GM18909 (cell line): ENCODE data around the gene ABCD1.
"Not testable (repeated sequence)": the region's sequence is repeated elsewhere in the genome, so short reads cannot be mapped to it uniquely, and the experiment has no call there.

Source experiments
- ATAC-seq: cut with Tn5 transposase; IDR thresholded peaks from one replicate; pipeline ENCODE4 v1.9.1; 2021; ENCODE audit warnings: mild to moderate bottlenecking; ENCODE audit not compliant: unreplicated experiment, poor library complexity

ABCD1 gene

GRCh38 chrX:153724252-153725038 lies at the start of gene ABCD1, which contains the start of gene BCAP31:
TSS of gene ABCD1 (plus strand) at chrX:153724856. CDS start at chrX:153725267, 411 bp downstream.
TSS of gene BCAP31 (minus strand) at chrX:153724387. CDS start at chrX:153723244, 1,143 bp downstream.
- peak; percentile 53 for ATAC-seq

DNA sequence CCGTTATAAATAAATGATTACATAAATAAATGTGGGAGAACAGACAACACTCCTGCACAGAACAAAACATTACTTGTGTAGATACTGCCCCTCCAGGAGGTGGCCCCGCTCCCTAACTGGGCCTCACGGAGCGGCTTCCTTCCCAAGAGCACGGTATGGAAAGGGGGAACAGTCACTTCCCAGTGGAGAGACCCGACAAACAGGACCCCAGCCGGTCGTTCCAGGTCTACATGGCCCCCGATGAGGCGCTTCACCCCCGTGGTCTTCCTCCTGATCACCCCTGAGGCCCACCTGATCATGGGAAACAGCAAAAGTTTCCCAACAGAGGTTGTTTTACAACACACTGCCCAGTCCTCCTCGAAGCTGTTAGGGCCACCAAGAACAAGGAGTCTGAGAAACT lies 43.5 kb upstream of the ABCD1 start:
- ATAC-seq: no peak

- ATAC-seq: not testable (repeated sequence)
These were observed 41.2 kb upstream of the ABCD1 start for GRCh38 chrX:153683486-153683885.

DNA sequence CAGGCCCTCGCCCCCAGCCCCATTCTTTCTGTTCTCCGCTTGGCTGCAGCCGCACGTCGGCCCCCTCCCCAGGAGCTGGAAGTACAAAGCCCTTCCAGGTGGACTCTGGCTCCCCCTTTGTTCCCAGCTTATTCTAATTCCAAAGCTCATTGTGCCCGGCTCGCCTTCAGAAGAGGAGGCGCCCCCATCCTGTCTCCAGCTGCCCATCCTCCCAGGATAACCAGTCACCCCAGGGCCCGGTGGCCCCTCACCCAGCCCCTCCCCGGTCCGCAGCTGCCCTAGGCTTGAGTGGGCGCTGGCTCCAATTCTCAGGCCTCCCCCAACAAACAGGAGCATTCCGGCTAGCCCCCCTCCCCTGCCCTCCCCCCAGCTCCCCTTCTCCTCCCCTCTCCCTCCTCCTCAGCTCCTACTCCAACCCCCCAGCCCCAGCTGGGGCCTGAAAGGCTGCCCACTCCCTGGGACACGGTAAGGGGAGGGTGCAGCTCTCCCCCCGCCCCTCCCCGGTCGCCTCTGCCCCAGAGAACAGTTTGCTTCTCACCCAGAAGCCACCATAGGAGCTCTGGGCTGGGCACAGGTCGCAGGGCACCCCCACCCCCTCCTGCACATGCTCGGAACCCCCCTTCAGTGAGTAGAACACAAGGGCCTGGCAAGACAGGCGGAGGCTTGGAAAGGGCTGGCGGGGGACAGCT lies 40.0 kb upstream of the ABCD1 start:
- no peak for ATAC-seq

DNA sequence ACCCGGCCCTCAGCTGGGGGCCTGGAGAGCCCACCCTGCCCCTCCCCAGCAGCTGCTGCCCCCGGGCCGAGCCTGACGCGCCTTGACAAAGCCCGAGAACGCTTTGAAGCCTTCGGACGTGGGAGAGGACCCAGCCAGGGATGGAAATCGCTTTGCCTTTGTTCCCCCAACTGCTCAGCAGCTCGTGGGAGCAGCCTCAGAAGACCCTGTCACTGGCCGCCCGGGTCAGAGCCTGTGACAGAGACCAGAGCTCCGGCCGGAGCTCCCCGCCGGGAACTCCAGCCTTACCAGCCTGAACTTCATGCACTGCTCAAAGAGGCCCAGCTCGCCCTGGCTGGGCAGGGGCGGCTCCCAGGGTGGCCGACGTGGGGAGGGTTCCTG lies 39.5 kb upstream of the ABCD1 start:
- ATAC-seq: no peak

DNA sequence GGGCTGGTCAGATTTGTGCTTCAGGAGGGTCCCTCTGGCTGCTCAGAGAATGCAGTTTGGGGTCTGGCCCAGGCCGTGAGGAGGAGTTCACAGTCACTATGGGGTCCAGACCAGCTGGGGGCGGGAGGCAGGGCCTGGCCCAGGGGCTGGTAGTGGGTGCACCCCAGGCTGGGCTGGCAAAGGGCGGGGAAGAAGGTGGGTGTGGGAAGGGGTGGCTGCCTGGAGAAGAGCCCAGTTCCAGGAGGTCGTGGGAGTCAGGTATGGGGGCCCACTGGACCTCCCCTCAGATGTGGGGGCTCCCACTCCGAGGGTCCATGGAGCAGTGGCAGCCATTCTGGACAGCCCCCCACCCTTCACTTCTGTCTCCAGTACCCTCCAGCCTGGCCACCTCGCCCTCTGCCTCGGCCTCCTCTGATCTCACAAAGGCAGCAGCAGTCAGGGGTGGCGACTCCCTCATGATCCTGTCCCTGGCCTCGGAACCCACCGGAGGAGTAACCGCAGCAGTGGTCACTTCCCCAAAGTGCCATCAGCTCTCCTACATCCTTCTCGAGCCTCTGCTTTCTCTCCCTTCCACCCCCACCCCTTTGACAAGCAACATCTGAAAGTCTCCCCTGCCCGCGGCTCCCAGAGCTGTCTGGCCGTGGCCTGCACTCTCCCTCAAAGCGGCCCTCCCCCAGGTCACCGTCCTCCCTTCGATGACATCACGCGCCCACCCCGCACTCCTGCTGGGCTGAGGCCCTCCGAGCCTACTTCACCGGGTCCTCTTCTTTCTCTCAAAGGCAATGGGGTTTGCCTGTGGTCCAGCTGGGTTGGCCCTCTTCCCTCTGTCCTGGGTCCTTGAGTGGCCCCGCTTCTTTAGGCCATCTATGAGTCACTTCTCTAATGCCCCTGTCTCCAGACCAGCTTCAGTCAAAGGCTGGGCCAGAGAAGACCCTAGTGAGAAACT lies 38.6 kb upstream of the ABCD1 start:
- ATAC-seq: no peak

GRCh38 chrX:153686711-153687110 lies 37.9 kb upstream of the ABCD1 start:
- no peak for ATAC-seq

- ATAC-seq: no peak
These were observed 37.3 kb upstream of the ABCD1 start, which contains the start of gene SLC6A8 for GRCh38 chrX:153687121-153688039. TSS of gene SLC6A8 (plus strand) at chrX:153687926. CDS start at chrX:153688575, 649 bp downstream.

DNA sequence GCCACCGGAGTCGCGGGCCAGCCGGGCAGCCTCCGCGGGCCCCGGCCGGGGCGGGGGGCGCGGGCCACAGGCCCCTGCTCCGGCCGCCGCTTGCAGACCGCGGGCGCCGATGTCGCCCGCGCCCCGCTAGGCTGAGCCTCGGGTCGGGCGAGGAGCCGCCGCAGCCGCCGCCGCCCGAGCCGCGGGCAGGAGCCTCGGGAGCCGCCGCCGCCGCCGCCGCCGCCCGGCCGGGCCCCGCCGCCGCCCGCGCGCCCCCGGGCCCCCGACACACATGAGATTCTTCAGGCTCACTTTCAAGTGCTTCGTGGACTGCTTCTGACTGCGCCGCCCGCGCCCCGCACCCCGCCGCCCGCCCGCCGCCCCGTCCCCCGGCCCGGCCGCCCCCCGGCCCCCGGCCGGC lies 36.6 kb upstream of the ABCD1 start:
- no peak for ATAC-seq

DNA sequence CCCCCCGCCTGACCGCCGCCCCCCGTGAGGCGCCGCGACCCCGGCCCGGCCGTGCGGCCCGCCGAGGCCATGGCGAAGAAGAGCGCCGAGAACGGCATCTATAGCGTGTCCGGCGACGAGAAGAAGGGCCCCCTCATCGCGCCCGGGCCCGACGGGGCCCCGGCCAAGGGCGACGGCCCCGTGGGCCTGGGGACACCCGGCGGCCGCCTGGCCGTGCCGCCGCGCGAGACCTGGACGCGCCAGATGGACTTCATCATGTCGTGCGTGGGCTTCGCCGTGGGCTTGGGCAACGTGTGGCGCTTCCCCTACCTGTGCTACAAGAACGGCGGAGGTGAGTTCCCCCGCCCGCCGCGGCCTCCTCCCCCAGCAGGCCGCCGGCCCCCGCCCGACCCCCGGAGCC lies 36.1 kb upstream of the ABCD1 start:
- no peak for ATAC-seq

DNA sequence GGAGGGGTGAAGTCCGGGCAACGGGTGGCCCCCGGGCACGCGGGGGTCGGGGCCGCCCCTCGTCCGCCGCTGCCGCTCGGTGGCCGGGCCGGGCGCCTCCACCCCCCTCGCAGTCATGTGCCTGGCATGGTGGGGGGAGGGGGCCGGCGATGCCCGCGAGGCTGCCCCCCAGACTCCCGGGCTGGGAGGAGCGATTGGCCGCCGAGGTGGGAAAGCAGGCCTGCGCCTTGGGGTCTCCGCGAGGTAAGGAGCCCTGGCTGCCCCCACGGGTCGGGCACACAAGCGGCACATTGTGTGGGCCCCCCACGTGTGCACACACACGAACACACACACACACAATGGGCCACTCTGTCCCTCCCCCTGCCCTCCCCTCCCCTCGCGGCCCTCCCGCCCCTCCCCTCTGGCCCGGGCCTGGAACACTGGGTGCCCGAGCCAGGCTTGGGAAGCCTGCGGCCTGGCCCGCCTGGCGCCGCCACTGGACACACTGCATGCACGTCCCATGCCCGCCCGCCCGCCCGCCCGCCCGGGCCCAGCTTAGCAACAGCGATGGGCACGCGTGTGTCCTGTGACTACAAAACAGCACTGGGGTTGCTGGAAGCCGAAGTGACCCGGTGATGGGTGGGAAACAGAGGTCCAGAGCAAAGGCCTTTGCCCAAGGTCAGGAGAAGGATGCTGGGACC lies 35.6 kb upstream of the ABCD1 start:
- ATAC-seq: no peak

GRCh38 chrX:153689654-153690465 lies 34.8 kb upstream of the ABCD1 start:
- ATAC-seq: no peak

DNA sequence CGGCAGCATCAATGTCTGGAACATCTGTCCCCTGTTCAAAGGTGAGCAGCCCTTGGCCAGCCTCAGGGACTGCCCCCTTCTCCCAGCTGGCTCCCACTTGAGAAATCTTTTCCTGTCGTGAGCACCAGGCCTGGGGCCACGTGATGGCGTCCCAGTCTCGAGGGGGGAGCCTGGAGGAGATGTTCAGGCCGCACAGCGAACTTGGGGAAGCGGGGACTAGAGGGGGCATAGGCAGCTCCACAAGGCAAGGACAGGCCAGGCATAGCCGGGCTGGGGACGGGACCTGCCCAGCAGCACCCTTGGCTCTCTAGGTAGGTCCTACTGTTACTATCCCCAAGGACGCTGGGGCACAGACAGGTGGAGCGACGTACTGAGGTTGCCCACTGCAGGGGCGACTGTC lies 34.2 kb upstream of the ABCD1 start:
- no peak for ATAC-seq

GRCh38 chrX:153691032-153691827 lies 33.4 kb upstream of the ABCD1 start:
- not testable (repeated sequence) for ATAC-seq

GRCh38 chrX:153692003-153692402 lies 32.7 kb upstream of the ABCD1 start:
- no peak for ATAC-seq

DNA sequence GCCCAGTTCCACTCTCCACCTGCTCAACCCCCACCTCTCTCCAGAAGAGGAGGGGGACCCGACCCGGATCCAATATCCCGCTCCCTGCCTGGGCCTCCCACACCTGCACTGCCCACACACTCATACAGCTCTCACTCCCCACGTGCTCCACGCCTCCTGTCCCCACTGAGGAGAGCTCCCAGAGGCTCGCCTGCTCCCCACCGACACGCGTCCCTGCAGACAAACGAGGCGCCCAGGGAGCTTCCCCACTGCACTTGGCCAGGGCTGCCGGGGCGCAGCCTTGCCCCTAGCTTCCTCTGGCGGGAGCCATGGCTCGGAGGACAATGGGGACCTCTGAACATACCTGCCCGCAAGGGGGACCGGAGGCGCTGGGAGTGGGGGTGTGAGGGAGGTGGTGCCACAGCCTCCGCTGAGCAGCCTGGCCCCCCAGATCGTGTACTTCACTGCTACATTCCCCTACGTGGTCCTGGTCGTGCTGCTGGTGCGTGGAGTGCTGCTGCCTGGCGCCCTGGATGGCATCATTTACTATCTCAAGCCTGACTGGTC lies 32.0 kb upstream of the ABCD1 start:
- ATAC-seq: no peak
